Measurements from ENCODE around the gene GOLGA6A.

The GOLGA6A gene

GRCh38 chr15:74040109-74040850, 42.1 kb downstream of the GOLGA6A start:
- intact Hi-C loops (cut with DNase I): no loop called here
- DNase-seq: peak in 1 of 10 donors; percentile 39

- intact Hi-C loops (cut with DNase I): loop anchor here (10.0 kb wide), 1 partner anchor 65 kb away; no protein-coding TSS in a partner anchor
- DNase-seq: peak in 1 of 10 donors; percentile 3
These were observed 42.7 kb downstream of the GOLGA6A start for GRCh38 chr15:74039656-74040010.

DNA sequence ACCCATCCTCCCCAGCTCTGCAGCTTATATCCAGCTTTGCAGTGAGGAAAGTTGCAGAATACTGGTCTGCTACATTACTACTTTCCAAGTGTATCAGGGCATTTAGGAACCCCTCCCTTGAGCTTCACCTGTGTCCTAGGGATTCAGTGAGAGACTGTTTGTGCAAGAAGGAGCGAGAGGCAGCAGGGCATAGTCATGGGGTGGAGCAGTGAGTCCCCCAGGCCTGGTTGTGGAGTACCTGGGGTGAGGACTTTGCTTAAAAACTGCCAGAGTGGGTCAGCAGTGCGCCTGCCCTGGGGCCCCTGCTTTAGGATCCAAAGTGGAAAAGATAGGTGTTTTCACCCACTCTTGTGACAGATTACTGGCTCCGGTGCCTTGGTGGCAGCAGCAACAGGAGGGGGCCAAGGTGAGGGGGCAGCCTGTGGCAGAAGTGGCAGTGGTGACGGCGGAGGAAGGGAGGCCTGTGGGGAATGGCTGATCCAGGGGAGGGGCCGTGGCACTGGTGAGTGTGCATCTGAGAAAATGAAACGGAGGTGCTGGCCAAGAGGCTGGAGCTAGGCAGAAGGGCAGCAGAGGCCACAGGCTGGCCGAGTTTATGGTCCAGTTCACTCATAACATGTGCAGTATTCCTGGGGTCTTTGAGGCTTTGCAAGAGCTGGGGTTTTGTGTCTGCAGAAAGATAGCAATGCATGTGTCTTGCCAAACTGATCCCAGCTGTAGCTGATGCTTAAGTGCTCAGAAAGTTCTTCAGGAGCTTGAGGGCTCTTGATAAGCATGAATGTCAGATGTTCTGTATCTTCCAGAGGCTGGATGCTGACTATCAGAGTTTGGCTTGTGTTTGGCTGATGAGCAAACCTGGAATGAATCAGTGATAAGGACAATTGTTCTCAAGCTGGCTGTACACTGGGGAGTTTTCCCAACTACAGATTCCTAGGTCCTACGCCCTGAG, 43.4 kb downstream of the GOLGA6A start:
- DNase-seq: peak in 2 of 10 donors; percentile 55 to 58
- intact Hi-C loops (cut with DNase I): loop anchor here (10.0 kb wide), 1 partner anchor 64 kb away; no protein-coding TSS in a partner anchor

- intact Hi-C loops (cut with DNase I): loop anchor here (10.0 kb wide), 1 partner anchor 63 kb away; no protein-coding TSS in a partner anchor
- DNase-seq: peak in 1 of 10 donors; percentile 55
These were observed 44.9 kb downstream of the GOLGA6A start for GRCh38 chr15:74037171-74038117.

GRCh38 chr15:74036271-74037170, 45.8 kb downstream of the GOLGA6A start:
- intact Hi-C loops (cut with DNase I): loop anchor here (10.0 kb wide), 1 partner anchor 62 kb away; no protein-coding TSS in a partner anchor
- peak in 9 of 10 donors; percentile 34 to 93 (median 70) for DNase-seq

DNA sequence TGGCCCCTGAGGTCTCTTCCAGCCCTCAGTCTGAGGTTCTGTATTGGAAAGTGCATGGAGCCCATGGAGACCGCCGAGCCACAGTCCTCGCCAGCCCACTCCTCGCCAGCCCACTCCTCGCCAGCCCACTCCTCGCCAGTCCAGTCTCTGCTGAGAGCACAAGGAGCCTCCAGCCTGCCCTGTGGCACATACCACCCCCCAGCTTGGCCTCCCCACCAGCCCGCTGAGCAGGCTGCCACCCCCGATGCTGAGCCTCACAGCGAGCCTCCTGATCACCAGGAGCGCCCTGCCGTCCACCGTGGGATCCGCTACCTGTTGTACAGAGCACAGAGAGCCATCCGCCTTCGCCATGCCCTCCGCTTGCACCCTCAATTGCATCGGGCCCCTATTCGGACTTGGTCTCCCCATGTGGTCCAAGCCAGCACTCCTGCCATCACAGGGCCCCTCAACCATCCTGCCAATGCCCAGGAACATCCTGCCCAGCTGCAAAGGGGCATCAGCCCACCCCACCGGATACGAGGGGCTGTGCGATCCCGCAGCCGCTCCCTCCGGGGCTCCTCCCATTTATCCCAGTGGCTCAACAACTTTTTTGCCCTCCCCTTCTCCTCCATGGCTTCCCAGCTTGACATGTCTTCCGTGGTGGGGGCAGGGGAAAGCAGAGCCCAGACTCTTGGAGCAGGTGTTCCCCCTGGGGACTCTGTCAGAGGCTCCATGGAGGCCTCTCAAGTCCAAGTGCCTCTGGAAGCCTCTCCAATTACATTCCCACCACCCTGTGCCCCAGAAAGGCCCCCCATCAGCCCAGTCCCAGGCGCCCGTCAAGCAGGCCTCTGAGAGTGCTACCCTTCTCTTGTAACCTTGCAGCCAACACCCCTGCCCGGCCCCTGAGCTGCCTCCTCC, 47.0 kb downstream of the GOLGA6A start:
- DNase-seq: peak in 3 of 10 donors; percentile 58 to 79 (median 74)
- intact Hi-C loops (cut with DNase I): loop anchor here (10.0 kb wide), 1 partner anchor 61 kb away; no protein-coding TSS in a partner anchor

GRCh38 chr15:74034206-74034755, 48.1 kb downstream of the GOLGA6A start:
- intact Hi-C loops (cut with DNase I): loop anchor here (10.0 kb wide), 1 partner anchor 59 kb away; no protein-coding TSS in a partner anchor
- DNase-seq: peak in 1 of 10 donors; percentile 15

- intact Hi-C loops (cut with DNase I): loop anchor here (10.0 kb wide), 1 partner anchor 58 kb away; no protein-coding TSS in a partner anchor
- DNase-seq: peak in 3 of 10 donors; percentile 46 to 82 (median 79)
These were observed 49.5 kb downstream of the GOLGA6A start for GRCh38 chr15:74032606-74033561.

DNA sequence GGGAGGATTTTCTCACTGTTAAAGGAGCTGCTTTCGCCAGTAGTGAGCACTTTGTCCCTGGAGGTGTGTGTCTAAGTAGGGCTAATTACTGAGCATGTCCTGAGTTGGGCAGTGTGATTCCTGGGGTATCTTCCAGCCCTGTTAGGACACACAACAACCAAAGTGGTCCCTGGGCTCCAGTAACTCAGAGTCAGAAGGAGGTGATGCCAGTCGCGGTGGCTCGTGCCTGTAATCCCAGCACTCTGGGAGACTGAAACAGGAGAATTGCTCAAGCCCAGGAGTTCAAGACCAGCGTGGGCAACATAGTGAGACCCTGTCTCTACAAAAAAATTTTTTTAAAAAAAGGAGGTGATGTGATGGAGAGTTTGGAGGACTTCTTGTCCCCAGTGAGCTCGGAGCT, 50.3 kb downstream of the GOLGA6A start:
- intact Hi-C loops (cut with DNase I): loop anchor here (10.0 kb wide), 1 partner anchor 57 kb away; no protein-coding TSS in a partner anchor
- no peak for DNase-seq

DNA sequence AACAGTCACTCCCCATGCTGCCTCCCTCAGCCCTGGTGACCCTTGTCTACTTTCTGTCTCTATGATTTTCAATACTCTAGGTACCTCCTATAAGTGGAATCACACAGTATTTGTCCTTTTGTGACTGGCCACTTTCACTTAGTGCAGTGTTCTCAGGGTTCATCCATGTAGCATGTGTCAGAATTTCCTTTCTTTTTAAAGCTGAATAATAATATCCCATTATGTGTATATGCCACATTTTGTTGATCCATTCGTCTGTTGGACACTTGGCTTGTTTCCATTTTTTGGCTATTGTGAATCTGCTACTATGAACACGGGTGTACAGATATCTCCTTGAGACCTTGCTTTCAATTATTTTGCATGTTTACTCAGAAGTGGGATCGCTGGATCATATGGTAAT, 53.7 kb downstream of the GOLGA6A start:
- intact Hi-C loops (cut with DNase I): no loop called here
- DNase-seq: peak in 2 of 10 donors; percentile 1 to 16

GRCh38 chr15:74027688-74028087, 54.7 kb downstream of the GOLGA6A start:
- intact Hi-C loops (cut with DNase I): no loop called here
- peak in 2 of 10 donors; percentile 21 to 58 for DNase-seq

GRCh38 chr15:74025436-74025835, 56.9 kb downstream of the GOLGA6A start:
- intact Hi-C loops (cut with DNase I): no loop called here
- DNase-seq: peak in 1 of 10 donors; percentile 5

- intact Hi-C loops (cut with DNase I): no loop called here
- DNase-seq: no peak
These were observed 57.7 kb downstream of the GOLGA6A start for GRCh38 chr15:74024687-74025086.

GRCh38 chr15:74022706-74023470, 59.5 kb downstream of the GOLGA6A start:
- intact Hi-C loops (cut with DNase I): no loop called here
- DNase-seq: peak in 1 of 10 donors; percentile 45
